CD4-positive, alpha-beta T cell treated with Interleukin-10 for 1 hour (primary cell): ENCODE data around the gene GLUD2.
"Not testable (repeated sequence)": the region's sequence is repeated elsewhere in the genome, so short reads cannot be mapped to it uniquely, and the experiment has no call there.

Experiments used
- DNase-seq: peaks from one replicate; pipeline ENCODE4 v3.0.0-alpha.2; 2020

The GLUD2 gene

GRCh38 chrX:121047441-121048419, at the start of gene GLUD2:
TSS of gene GLUD2 (plus strand) at chrX:121047610. CDS start at chrX:121047685, 75 bp downstream.
- DNase-seq: not testable (repeated sequence)

- no peak for DNase-seq
Observed at GRCh38 chrX:120999413-120999812, 48.0 kb upstream of the GLUD2 start.

- DNase-seq: no peak
Observed at GRCh38 chrX:121000589-121000988, 46.8 kb upstream of the GLUD2 start.

- DNase-seq: no peak
Observed at GRCh38 chrX:121008920-121009319, 38.5 kb upstream of the GLUD2 start.

- DNase-seq: no peak
Observed at GRCh38 chrX:121009764-121010163, 37.6 kb upstream of the GLUD2 start.

GRCh38 chrX:121010218-121010617, 37.2 kb upstream of the GLUD2 start:
- DNase-seq: no peak

- no peak for DNase-seq
Observed at GRCh38 chrX:121011254-121011653, 36.2 kb upstream of the GLUD2 start.

- DNase-seq: no peak
Observed at GRCh38 chrX:121013897-121014455, 33.4 kb upstream of the GLUD2 start.

GRCh38 chrX:121014826-121015225, 32.6 kb upstream of the GLUD2 start:
- no peak for DNase-seq

- DNase-seq: no peak
Observed at GRCh38 chrX:121028419-121028818, 19.0 kb upstream of the GLUD2 start.

- DNase-seq: no peak
Observed at GRCh38 chrX:121030083-121030482, 17.3 kb upstream of the GLUD2 start.

- DNase-seq: no peak
Observed at GRCh38 chrX:121032531-121032930, 14.9 kb upstream of the GLUD2 start.

- DNase-seq: no peak
Observed at GRCh38 chrX:121036137-121036536, 11.3 kb upstream of the GLUD2 start.

GRCh38 chrX:121036951-121037350, 10.5 kb upstream of the GLUD2 start:
- no peak for DNase-seq

GRCh38 chrX:121050781-121051180, 3.4 kb downstream of the GLUD2 start:
- no peak for DNase-seq

- DNase-seq: no peak
Observed at GRCh38 chrX:121052122-121052521, 4.7 kb downstream of the GLUD2 start.

- no peak for DNase-seq
Observed at GRCh38 chrX:121062289-121062688, 14.9 kb downstream of the GLUD2 start.

- no peak for DNase-seq
Observed at GRCh38 chrX:121064579-121064978, 17.2 kb downstream of the GLUD2 start.

GRCh38 chrX:121084247-121084646, 36.8 kb downstream of the GLUD2 start:
- not testable (repeated sequence) for DNase-seq

- DNase-seq: no peak
Observed at GRCh38 chrX:121084903-121085611, 37.6 kb downstream of the GLUD2 start.

- DNase-seq: no peak
Observed at GRCh38 chrX:121085612-121086010, 38.2 kb downstream of the GLUD2 start.

GRCh38 chrX:121093011-121093410, 45.6 kb downstream of the GLUD2 start:
- no peak for DNase-seq
